Stomach (tissue), 4 donors: ENCODE results near the gene RIN3.

Experiments
- CTCF ChIP-seq, 7 experiments: fragments of 450-650 bp in 4 of 7; fragments of 200-600 bp in 3 of 7; sonication (generic) in 3 of 7; IDR thresholded peaks; one replicate each; pipeline ENCODE4 v1.5.1; 2016 to 2019; ENCODE audit warnings: antibody characterized with exemption in 7 of 7, control low read depth in 2 of 7, mild to moderate bottlenecking in 1 of 7
- POLR2A ChIP-seq, 4 donors: fragments of 450-650 bp; IDR thresholded peaks; one replicate each; pipeline ENCODE4 v1.6.1; 2016; ENCODE audit warnings: antibody characterized with exemption in 4 of 4, control low read depth in 2 of 4, mild to moderate bottlenecking in 1 of 4, moderate library complexity in 1 of 4
- POLR2AphosphoS5 ChIP-seq, 3 donors: sonication (generic); formaldehyde crosslinking; IDR thresholded peaks; one replicate each; pipeline ENCODE4 v1.6.1; 2016; ENCODE audit warnings: antibody characterized with exemption in 3 of 3

GRCh38 chr14:92637864-92638263 is 124.3 kb downstream of the RIN3 start:
- TF ChIP-seq CTCF (IDR thresholded peaks at IDR 0.05) (no peak), POLR2AphosphoS5 (IDR thresholded peaks at IDR 0.05) (no peak), POLR2A (IDR thresholded peaks at IDR 0.05) (no peak)
